Spinal cord (tissue), 10 donors: ENCODE measurements around the gene FAM193B. TPM values are rescaled to one million over a fixed set of nuclear protein-coding genes. Genes with fewer than 3 reads are reported as not detected.

Source experiments
- DNase-seq, 6 donors: peaks; one replicate each; pipeline versions ENCODE4 v3.0.0 to v3.0.0-alpha.2; 2013 to 2015; ENCODE audit warnings: low spot score in 6 of 6, low read depth in 4 of 6
- H3K27ac ChIP-seq: one replicate; pipeline ENCODE4 v1.5.1; 2013; ENCODE audit warnings: low read depth, low read length, control low read depth
- H3K27me3 ChIP-seq: one replicate; pipeline ENCODE4 v1.6.1; 2013; ENCODE audit warnings: low read length; ENCODE audit not compliant: control insufficient read depth, insufficient read depth
- H3K36me3 ChIP-seq: one replicate; pipeline ENCODE4 v1.6.1; 2013; ENCODE audit warnings: low read length; ENCODE audit not compliant: control insufficient read depth, insufficient read depth
- H3K4me1 ChIP-seq: one replicate; pipeline ENCODE4 v1.6.1; 2013; ENCODE audit warnings: low read length; ENCODE audit not compliant: control insufficient read depth, insufficient read depth
- H3K4me3 ChIP-seq: one replicate; pipeline ENCODE4 v1.5.1; 2013; ENCODE audit warnings: low read depth, low read length, control low read depth
- H3K9me3 ChIP-seq: one replicate; pipeline ENCODE4 v1.6.1; 2013; ENCODE audit warnings: low read length; ENCODE audit not compliant: control insufficient read depth, insufficient read depth
- WGBS: methylation state at CpG from one replicate; pipeline ENCODE4 v1.1.5; 2013; ENCODE audit warnings: missing lambda C conversion rate; ENCODE audit not compliant: insufficient coverage; 5-methylcytosine and 5-hydroxymethylcytosine counted together
- polyA plus RNA-seq, 2 donors: library from polyadenylated mRNA; unstranded; fragments of 120-200 nt; gene quantifications; one replicate each; pipeline ENCODE4 v1.2.1, GENCODE V29; 2013; ENCODE audit not compliant: insufficient read length in 2 of 2
- total RNA-seq, 2 donors: library from RNA; depleted of rRNA in 1 of 2; stranded (reverse); fragments of 120-200 nt in 1 of 2; fragments of >200 nt in 1 of 2; gene quantifications; one replicate each; pipeline versions ENCODE4 v1.2.3 to v1.2.4, GENCODE V29; 2013 to 2014
- donor health status: healthy.

FAM193B gene
- total and polyA plus RNA-seq, 4 donors, result 21.6 to 115 (median 75.4) TPM

GRCh38 chr5:177531209-177531940, 23.0 kb downstream of the FAM193B start:
- Histone ChIP-seq H3K27me3 (no peaks in the 10 kb centered on the region), H3K9me3 (no peaks in the 10 kb centered on the region), H3K4me1 (no peaks in the 10 kb centered on the region), H3K36me3 (peaks cover 86% of the 10 kb centered on the region), H3K4me3 (no peak overlapping the region), H3K27ac (no peak overlapping the region)
- 97% methylated on average over 15 of the region's 27 CpGs for WGBS
- DNase-seq, result no peak

GRCh38 chr5:177530638-177531037, 23.7 kb downstream of the FAM193B start:
- 80% methylated on average over 3 of the region's 3 CpGs for WGBS
- Histone ChIP-seq H3K27me3 (no peaks in the 10 kb centered on the region), H3K27ac (no peak overlapping the region), H3K4me3 (no peak overlapping the region), H3K4me1 (no peaks in the 10 kb centered on the region), H3K9me3 (no peaks in the 10 kb centered on the region), H3K36me3 (peaks cover 89% of the 10 kb centered on the region)
- DNase-seq, result no peak

- Histone ChIP-seq H3K27me3 (no peaks in the 10 kb centered on the region), H3K4me1 (no peaks in the 10 kb centered on the region), H3K9me3 (no peaks in the 10 kb centered on the region), H3K36me3 (peaks cover 98% of the 10 kb centered on the region), H3K27ac (no peak overlapping the region), H3K4me3 (no peak overlapping the region)
- DNase-seq, result no peak
- 90% methylated on average over 11 of the region's 12 CpGs for WGBS
These were observed 24.8 kb downstream of the FAM193B start for GRCh38 chr5:177529247-177530203.

GRCh38 chr5:177528631-177529030, 25.7 kb downstream of the FAM193B start:
- Histone ChIP-seq H3K4me3 (no peak overlapping the region), H3K9me3 (no peaks in the 10 kb centered on the region), H3K27me3 (no peaks in the 10 kb centered on the region), H3K27ac (no peak overlapping the region), H3K4me1 (no peaks in the 10 kb centered on the region), H3K36me3 (peaks cover 98% of the 10 kb centered on the region)
- DNase-seq, result no peak
- WGBS, result 94% methylated on average over 5 of the region's 10 CpGs

GRCh38 chr5:177527595-177527994, 26.8 kb downstream of the FAM193B start:
- no peak for DNase-seq
- no peaks in the 10 kb centered on the region for H3K4me1 ChIP-seq
- no peak overlapping the region for H3K4me3 ChIP-seq
- H3K27ac ChIP-seq, result no peak overlapping the region
- no peaks in the 10 kb centered on the region for H3K9me3 ChIP-seq
- peaks cover 97% of the 10 kb centered on the region for H3K36me3 ChIP-seq
- WGBS, result 89% methylated on average over 7 of the region's 8 CpGs
- no peaks in the 10 kb centered on the region for H3K27me3 ChIP-seq

- H3K4me1 ChIP-seq, result no peaks in the 10 kb centered on the region
- peaks cover 92% of the 10 kb centered on the region for H3K36me3 ChIP-seq
- H3K27me3 ChIP-seq, result no peaks in the 10 kb centered on the region
- no peak for DNase-seq
- no peak overlapping the region for H3K27ac ChIP-seq
- H3K9me3 ChIP-seq, result no peaks in the 10 kb centered on the region
- H3K4me3 ChIP-seq, result no peak overlapping the region
- WGBS, result 90% methylated on average over 5 of the region's 6 CpGs
These were observed 27.6 kb downstream of the FAM193B start for GRCh38 chr5:177526791-177527190.

GRCh38 chr5:177526191-177526590, 28.2 kb downstream of the FAM193B start:
- no peak overlapping the region for H3K4me3 ChIP-seq
- H3K9me3 ChIP-seq, result no peaks in the 10 kb centered on the region
- no peak for DNase-seq
- H3K27ac ChIP-seq, result no peak overlapping the region
- 100% methylated on average over 2 of the region's 4 CpGs for WGBS
- H3K4me1 ChIP-seq, result no peaks in the 10 kb centered on the region
- peaks cover 92% of the 10 kb centered on the region for H3K36me3 ChIP-seq
- no peaks in the 10 kb centered on the region for H3K27me3 ChIP-seq

GRCh38 chr5:177524941-177525655, 29.3 kb downstream of the FAM193B start:
- no peaks in the 10 kb centered on the region for H3K9me3 ChIP-seq
- H3K27ac ChIP-seq, result no peak overlapping the region
- no peak for DNase-seq
- no peaks in the 10 kb centered on the region for H3K27me3 ChIP-seq
- WGBS, result 80% methylated on average over 8 of the region's 10 CpGs
- peaks cover 92% of the 10 kb centered on the region for H3K36me3 ChIP-seq
- peaks cover 4% of the 10 kb centered on the region for H3K4me1 ChIP-seq
- no peak overlapping the region for H3K4me3 ChIP-seq

- H3K27ac ChIP-seq, result no peak overlapping the region
These were observed 29.8 kb downstream of the FAM193B start for GRCh38 chr5:177524539-177524900.

More at GRCh38 chr5:177524539-177524900, 29.8 kb downstream of the FAM193B start:
- H3K4me3 ChIP-seq, result no peak overlapping the region
- no peaks in the 10 kb centered on the region for H3K9me3 ChIP-seq
- 92% methylated on average over 11 of the region's 12 CpGs for WGBS
- no peaks in the 10 kb centered on the region for H3K27me3 ChIP-seq
- DNase-seq, result no peak
- H3K36me3 ChIP-seq, result peaks cover 92% of the 10 kb centered on the region
- H3K4me1 ChIP-seq, result peaks cover 4% of the 10 kb centered on the region
